H9 (cell line): ENCODE results near the gene NECAB2. TPM values are rescaled to one million over a fixed set of nuclear protein-coding genes. Genes with fewer than 3 reads are reported as not detected.
A peak's percentile ranks its signal among the peaks of the same experiment; 100 is the strongest.

ENCODE experiments used
- DNase-seq: peaks from one replicate; pipeline ENCODE4 v3.0.0-alpha.2; 2017
- H2AFZ ChIP-seq: one replicate; pipeline ENCODE4 v1.6.1; 2013; ENCODE audit warnings: mild to moderate bottlenecking, low read length, control low read depth, moderate library complexity
- H2AK5ac ChIP-seq: 2 replicates; pipeline ENCODE4 v1.6.1; 2013; ENCODE audit warnings: low read length, control low read depth, mixed read lengths; ENCODE audit not compliant: insufficient read length
- H2BK120ac ChIP-seq: one replicate; pipeline ENCODE4 v1.6.1; 2013; ENCODE audit warnings: low read depth, mild to moderate bottlenecking, low read length, control low read depth, inconsistent platforms; ENCODE audit not compliant: poor library complexity, severe bottlenecking
- H2BK12ac ChIP-seq: 2 replicates; pipeline ENCODE4 v1.6.1; 2013; ENCODE audit warnings: low read length, control low read depth, mixed read lengths, low read depth; ENCODE audit not compliant: insufficient read length
- H2BK15ac ChIP-seq: 2 replicates; pipeline ENCODE4 v1.6.1; 2013; ENCODE audit warnings: low read depth, low read length, control low read depth
- H2BK20ac ChIP-seq: one replicate; pipeline ENCODE4 v1.6.1; 2013; ENCODE audit warnings: low read depth, mild to moderate bottlenecking, low read length, control low read depth, inconsistent platforms; ENCODE audit not compliant: poor library complexity, severe bottlenecking
- H2BK5ac ChIP-seq: 2 replicates; pipeline ENCODE4 v1.6.1; 2013; ENCODE audit warnings: low read length, control low read depth, mixed read lengths; ENCODE audit not compliant: insufficient read length
- H3K14ac ChIP-seq: 2 replicates; pipeline ENCODE4 v1.6.1; 2013; ENCODE audit warnings: low read length, control low read depth; ENCODE audit not compliant: insufficient read depth
- H3K18ac ChIP-seq: 2 replicates; pipeline ENCODE4 v1.6.1; 2013; ENCODE audit warnings: low read depth, mild to moderate bottlenecking, mixed read lengths, low read length, control low read depth; ENCODE audit not compliant: insufficient read length
- H3K23ac ChIP-seq: 2 replicates; pipeline ENCODE4 v1.6.1; 2013; ENCODE audit warnings: low read length, control low read depth, mixed read lengths, low read depth; ENCODE audit not compliant: insufficient read length
- H3K23me2 ChIP-seq: 2 replicates; pipeline ENCODE4 v1.6.1; 2013; ENCODE audit warnings: low read depth, mild to moderate bottlenecking, mixed read lengths, low read length, control low read depth; ENCODE audit not compliant: insufficient read length, poor library complexity, severe bottlenecking
- H3K27ac ChIP-seq: 2 replicates; pipeline ENCODE4 v1.5.1; 2013; ENCODE audit warnings: low read length, control low read depth, mixed read lengths, low read depth; ENCODE audit not compliant: insufficient read length
- H3K27me3 ChIP-seq: 2 replicates; pipeline ENCODE4 v1.6.1; 2013; ENCODE audit warnings: low read length, control low read depth, inconsistent platforms; ENCODE audit not compliant: insufficient read depth
- H3K4ac ChIP-seq: 2 replicates; pipeline ENCODE4 v1.6.1; 2013; ENCODE audit warnings: low read depth, mild to moderate bottlenecking, control low read depth, inconsistent platforms, low read length, moderate library complexity
- H3K4me1 ChIP-seq: 2 replicates; pipeline ENCODE4 v1.6.1; 2013; ENCODE audit warnings: low read length, control low read depth, inconsistent platforms; ENCODE audit not compliant: insufficient read depth
- H3K4me2 ChIP-seq: 2 replicates; pipeline ENCODE4 v1.6.1; 2013; ENCODE audit warnings: low read length, control low read depth, mixed read lengths; ENCODE audit not compliant: insufficient read length, insufficient read depth
- H3K56ac ChIP-seq: 2 replicates; pipeline ENCODE4 v1.6.1; 2013; ENCODE audit warnings: low read depth, mild to moderate bottlenecking, mixed read lengths, low read length, control low read depth; ENCODE audit not compliant: insufficient read length
- H3K79me1 ChIP-seq: 2 replicates; pipeline ENCODE4 v1.6.1; 2013; ENCODE audit warnings: low read depth, mild to moderate bottlenecking, moderate library complexity, low read length, control low read depth, inconsistent platforms; ENCODE audit not compliant: insufficient read depth, poor library complexity, severe bottlenecking
- H3K79me2 ChIP-seq: 2 replicates; pipeline ENCODE4 v1.6.1; 2013; ENCODE audit warnings: low read length, control low read depth, inconsistent platforms; ENCODE audit not compliant: insufficient read depth
- H3K9ac ChIP-seq: 2 replicates; pipeline ENCODE4 v1.6.1; 2013; ENCODE audit warnings: low read length, control low read depth, mixed read lengths; ENCODE audit not compliant: insufficient read length; ENCODE audit errors: extremely low read depth
- H3K9me3 ChIP-seq: one replicate; pipeline ENCODE4 v1.6.1; 2013; ENCODE audit warnings: low read depth, low read length, inconsistent platforms; ENCODE audit not compliant: control insufficient read depth
- H3T11ph ChIP-seq: one replicate; pipeline ENCODE4 v1.6.1; 2013; ENCODE audit warnings: mild to moderate bottlenecking, low read length, control low read depth, inconsistent platforms
- H4K20me1 ChIP-seq: one replicate; pipeline ENCODE4 v1.6.1; 2013; ENCODE audit not compliant: control insufficient read depth, insufficient read length, insufficient read depth
- H4K5ac ChIP-seq: 2 replicates; pipeline ENCODE4 v1.6.1; 2013; ENCODE audit warnings: low read depth, mild to moderate bottlenecking, mixed read lengths, low read length, control low read depth; ENCODE audit not compliant: insufficient read length
- H4K8ac ChIP-seq: replicated peaks from 2 replicates; pipeline ENCODE4 v1.6.1; 2013; ENCODE audit warnings: low read length, control low read depth, mixed read lengths, low read depth; ENCODE audit not compliant: insufficient read length
- H4K91ac ChIP-seq: 2 replicates; pipeline ENCODE4 v1.6.1; 2013; ENCODE audit warnings: low read depth, mild to moderate bottlenecking, moderate library complexity, mixed read lengths, low read length, control low read depth; ENCODE audit not compliant: insufficient read length
- H3K27ac Mint-ChIP-seq, 3 experiments: 2 replicates in 2 of 3; 3 replicates in 1 of 3; pipeline ENCODE4 v1.8.0; 2020 to 2021; ENCODE audit warnings: mixed read lengths in 3 of 3, mild to moderate bottlenecking in 1 of 3, moderate library complexity in 1 of 3
- H3K27me3 Mint-ChIP-seq: 2 replicates; pipeline ENCODE4 v1.8.0; 2021; ENCODE audit warnings: low read depth, mild to moderate bottlenecking, moderate library complexity, mixed read lengths
- H3K36me3 Mint-ChIP-seq, 3 experiments: 2 replicates in 2 of 3; 3 replicates in 1 of 3; pipeline ENCODE4 v1.8.0; 2020 to 2021; ENCODE audit warnings: low read depth in 3 of 3, mixed read lengths in 3 of 3; ENCODE audit not compliant: insufficient read depth in 1 of 3
- H3K4me1 Mint-ChIP-seq, 2 experiments: 2 replicates each; pipeline ENCODE4 v1.8.0; 2020; ENCODE audit warnings: mixed read lengths in 2 of 2
- H3K4me3 Mint-ChIP-seq, 2 experiments: 2 replicates in 1 of 2; 3 replicates in 1 of 2; pipeline ENCODE4 v1.8.0; 2020 to 2021; ENCODE audit warnings: mild to moderate bottlenecking in 2 of 2, mixed read lengths in 2 of 2, moderate library complexity in 1 of 2
- H3K9me3 Mint-ChIP-seq, 2 experiments: 2 replicates in 1 of 2; 3 replicates in 1 of 2; pipeline ENCODE4 v1.8.0; 2020; ENCODE audit warnings: mild to moderate bottlenecking in 2 of 2, mixed read lengths in 2 of 2, moderate library complexity in 1 of 2
- whole genome bisulfite sequencing: extraction: QIAGEN DNeasy Blood & Tissue Kit; methylation state at CpG from one replicate; pipeline ENCODE4 v1.1.7; 2013; ENCODE audit warnings: missing lambda C conversion rate, low lambda C conversion rate, mixed read lengths; ENCODE audit not compliant: insufficient read length; ENCODE audit errors: extremely low coverage; 5-methylcytosine and 5-hydroxymethylcytosine counted together
- total RNA-seq: library from RNA; stranded (reverse); gene quantifications from 2 replicates; pipeline ENCODE4 v1.2.1, GENCODE V29; 2021
- TF ChIP-seq, protein P1 (sequence below): fragments of 200-600 bp; sonication (generic); conservative IDR thresholded peaks from 3 replicates; pipeline ENCODE4 v1.8.0; 2021; ENCODE audit warnings: antibody characterized with exemption, mild to moderate bottlenecking

Gene NECAB2
- total RNA-seq, 1 experiment from 2014 or later, result 12.6 TPM

DNA sequence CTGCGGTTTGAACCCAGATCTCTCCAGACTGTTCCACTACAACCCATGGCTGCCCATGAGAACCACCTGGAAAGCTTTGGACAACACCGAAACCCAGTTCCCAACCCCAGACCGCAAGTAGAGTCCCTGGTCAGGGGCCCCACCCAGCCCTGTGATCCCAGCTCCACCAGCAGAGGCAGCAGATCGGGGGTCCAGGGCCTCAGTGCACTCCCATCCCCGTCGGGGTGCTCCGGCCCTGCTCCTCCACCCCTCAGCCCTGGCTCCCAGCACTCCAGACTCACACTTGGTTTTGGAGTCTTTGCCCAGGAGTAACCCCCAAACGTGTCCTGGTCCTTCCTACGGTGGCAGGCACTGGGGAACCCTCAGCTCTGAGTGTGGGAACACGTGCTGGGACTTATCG lies 35.7 kb upstream of the NECAB2 start:
- TF ChIP-seq, protein P1, sequence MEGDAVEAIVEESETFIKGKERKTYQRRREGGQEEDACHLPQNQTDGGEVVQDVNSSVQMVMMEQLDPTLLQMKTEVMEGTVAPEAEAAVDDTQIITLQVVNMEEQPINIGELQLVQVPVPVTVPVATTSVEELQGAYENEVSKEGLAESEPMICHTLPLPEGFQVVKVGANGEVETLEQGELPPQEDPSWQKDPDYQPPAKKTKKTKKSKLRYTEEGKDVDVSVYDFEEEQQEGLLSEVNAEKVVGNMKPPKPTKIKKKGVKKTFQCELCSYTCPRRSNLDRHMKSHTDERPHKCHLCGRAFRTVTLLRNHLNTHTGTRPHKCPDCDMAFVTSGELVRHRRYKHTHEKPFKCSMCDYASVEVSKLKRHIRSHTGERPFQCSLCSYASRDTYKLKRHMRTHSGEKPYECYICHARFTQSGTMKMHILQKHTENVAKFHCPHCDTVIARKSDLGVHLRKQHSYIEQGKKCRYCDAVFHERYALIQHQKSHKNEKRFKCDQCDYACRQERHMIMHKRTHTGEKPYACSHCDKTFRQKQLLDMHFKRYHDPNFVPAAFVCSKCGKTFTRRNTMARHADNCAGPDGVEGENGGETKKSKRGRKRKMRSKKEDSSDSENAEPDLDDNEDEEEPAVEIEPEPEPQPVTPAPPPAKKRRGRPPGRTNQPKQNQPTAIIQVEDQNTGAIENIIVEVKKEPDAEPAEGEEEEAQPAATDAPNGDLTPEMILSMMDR, result 0 out of 3 replicates have a peak, but pooled peaks have one; percentile 18
- peaks cover 2 to 7% of the 10 kb centered on the region in 2 experiments for H3K4me1 Mint-ChIP-seq
- no CpG with 5 or more reads among the region's 11 CpGs for WGBS
- H2BK15ac ChIP-seq, result no peak overlapping the region
- no peak overlapping the region for H4K91ac ChIP-seq
- no peak overlapping the region for H3K18ac ChIP-seq
- no peak overlapping the region for H2BK5ac ChIP-seq
- H3K27ac Mint-ChIP-seq, result no peak overlapping the region
- no peak overlapping the region for H2BK20ac ChIP-seq
- no peak overlapping the region for H3K23ac ChIP-seq
- no peak overlapping the region for H3K27ac ChIP-seq
- H2BK12ac ChIP-seq, result no peak overlapping the region
- H3K36me3 Mint-ChIP-seq, result peaks cover 0 to 5% (median 3%) of the 10 kb centered on the region in 3 experiments; a peak in 4 of 7 replicates
- H3K4me2 ChIP-seq, result no peak overlapping the region
- no peaks in the 10 kb centered on the region for H3K9me3 ChIP-seq
- no peaks in the 10 kb centered on the region for H3K79me2 ChIP-seq
- H2AFZ ChIP-seq, result no peak overlapping the region
- no peak overlapping the region for H2BK120ac ChIP-seq
- no peak overlapping the region for H3T11ph ChIP-seq
- no peak overlapping the region for H3K4ac ChIP-seq
- H3K23me2 ChIP-seq, result no peaks in the 10 kb centered on the region
- no peak overlapping the region for H4K5ac ChIP-seq
- H3K4me1 ChIP-seq, result no peaks in the 10 kb centered on the region
- no peak overlapping the region for H3K14ac ChIP-seq
- no peak overlapping the region for H2AK5ac ChIP-seq
- no peak overlapping the region for H3K56ac ChIP-seq
- no peaks in the 10 kb centered on the region for H3K79me1 ChIP-seq
- H4K20me1 ChIP-seq, result no peaks in the 10 kb centered on the region
- no peaks in the 10 kb centered on the region for H3K27me3 ChIP-seq
- H3K9me3 Mint-ChIP-seq, result no peaks in the 10 kb centered on the region
- no peak overlapping the region for H3K9ac ChIP-seq
- no peak for DNase-seq
- no peak overlapping the region for H4K8ac ChIP-seq
- no peak overlapping the region for H3K4me3 Mint-ChIP-seq
- H3K27me3 Mint-ChIP-seq, result peaks cover 7% of the 10 kb centered on the region
